ENCODE measurements around the gene APOBEC3A.
"Not testable (repeated sequence)": the region's sequence is repeated elsewhere in the genome, so short reads cannot be mapped to it uniquely, and the experiment has no call there.

Gene APOBEC3A

DNA sequence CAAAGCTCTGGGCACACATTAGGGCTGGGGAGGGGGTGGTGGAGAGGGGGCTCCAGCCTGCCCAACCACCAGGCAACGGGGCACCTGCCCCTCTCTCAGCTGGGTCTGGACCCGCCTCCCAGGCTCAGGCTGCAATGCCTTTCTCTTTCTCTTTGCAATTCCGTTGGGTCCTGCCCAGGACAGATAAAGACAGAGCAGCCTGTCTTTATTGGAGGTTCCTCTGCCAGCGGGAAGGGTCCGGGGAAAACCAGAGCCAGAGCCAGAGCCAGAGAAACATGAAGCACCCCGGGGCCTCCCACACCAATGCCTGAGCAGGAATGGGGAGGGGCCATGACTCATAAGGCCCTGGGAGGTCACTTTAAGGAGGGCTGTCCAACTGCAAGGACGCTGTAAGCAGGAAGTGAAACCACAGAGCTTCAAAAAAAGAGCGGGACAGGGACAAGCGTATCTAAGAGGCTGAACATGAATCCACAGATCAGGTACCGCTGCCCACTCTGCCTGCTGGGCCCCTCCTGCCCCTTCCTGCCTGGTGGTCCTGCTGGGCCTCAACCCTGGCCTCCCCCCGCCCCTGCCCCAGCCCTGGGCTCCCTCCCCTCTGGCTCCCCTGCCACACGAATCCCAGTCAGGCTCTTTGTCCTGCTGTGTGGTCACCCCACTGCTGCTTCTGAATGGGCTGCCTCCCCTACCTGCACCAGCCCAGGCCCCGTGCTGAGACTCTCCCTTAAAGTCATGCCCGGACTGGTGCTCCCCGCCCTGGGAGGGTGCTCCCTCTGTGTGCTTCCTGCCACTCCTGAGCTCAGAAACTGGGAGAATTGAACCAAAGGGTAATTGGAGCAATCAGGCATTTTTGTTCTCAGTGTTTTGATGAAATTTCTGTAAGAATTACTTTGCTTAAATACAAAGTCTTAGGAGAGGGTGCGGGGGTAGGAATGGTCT lies 24.9 kb downstream of the APOBEC3A start, which contains the start of gene APOBEC3B:
Gene APOBEC3B (plus strand): TSS at position 356 of the 936 bp plus-strand sequence. CDS start 107 bp downstream, at position 463.
- DNase-seq, result peak; percentile 39

DNA sequence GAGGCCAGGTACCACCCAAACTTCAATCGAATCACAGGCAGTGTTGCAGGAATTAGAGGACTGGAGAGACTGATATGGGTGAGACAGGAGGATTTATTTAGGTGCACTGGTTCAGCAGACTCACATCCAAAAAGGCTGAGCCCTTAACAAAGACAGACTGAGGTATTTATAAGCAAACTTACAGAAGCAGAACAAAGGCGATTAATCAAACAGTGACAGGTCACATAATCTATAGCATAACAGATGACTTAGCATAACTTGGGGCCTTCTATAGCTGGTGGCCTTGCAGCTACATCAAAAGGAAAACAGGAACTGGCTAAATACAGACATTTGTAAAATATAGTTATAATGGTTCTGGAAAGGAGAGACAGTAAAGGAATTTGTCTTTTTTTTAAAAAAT lies 26.8 kb downstream of the APOBEC3A start:
- DNase-seq, result no peak

DNA sequence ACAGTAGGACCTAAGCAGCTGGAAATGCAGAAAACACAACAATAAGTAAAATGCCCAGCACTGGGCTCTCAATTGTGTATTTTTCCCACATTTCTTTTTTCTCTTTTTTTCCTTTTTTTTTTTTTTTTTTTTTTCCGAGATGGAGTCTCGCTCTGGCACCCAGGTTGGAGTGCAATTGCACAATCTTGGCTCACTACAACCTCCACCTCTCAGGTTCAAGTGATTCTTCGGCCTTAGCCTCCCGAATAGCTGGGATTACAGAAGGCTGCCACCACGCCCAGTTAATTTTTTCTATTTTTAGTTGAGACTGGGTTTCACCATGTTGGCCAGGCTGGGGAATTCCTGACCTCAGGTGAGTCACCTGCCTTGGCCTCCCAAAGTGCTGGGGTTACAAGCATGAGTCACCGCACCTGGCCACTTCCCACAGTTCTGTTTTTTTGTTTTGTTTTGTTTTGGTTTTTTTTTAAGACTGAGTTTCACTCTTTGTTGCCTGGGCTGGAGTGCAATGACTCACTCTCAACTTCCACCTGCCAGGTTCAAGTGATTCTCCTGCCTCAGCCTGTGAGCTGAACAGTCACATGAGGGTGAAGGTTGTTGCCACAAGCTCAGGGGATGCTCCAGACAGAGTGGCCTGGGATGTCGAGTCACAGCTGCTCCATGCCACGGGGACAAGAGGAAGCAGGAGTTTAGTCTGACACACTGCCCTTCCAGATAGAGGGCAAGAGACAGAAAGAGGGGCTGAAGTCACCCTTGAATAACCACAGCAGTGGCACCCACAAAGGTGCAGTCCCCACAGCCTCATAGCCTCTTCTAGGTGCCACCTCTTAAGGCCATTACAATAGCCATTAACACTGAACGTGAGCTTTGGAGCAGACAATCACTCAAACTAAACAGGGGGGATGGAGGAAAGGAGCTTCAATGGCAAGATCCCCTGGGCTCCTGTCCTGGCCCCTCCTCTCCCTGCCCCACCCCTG lies 27.7 kb downstream of the APOBEC3A start:
- peak; percentile 54 for DNase-seq

DNA sequence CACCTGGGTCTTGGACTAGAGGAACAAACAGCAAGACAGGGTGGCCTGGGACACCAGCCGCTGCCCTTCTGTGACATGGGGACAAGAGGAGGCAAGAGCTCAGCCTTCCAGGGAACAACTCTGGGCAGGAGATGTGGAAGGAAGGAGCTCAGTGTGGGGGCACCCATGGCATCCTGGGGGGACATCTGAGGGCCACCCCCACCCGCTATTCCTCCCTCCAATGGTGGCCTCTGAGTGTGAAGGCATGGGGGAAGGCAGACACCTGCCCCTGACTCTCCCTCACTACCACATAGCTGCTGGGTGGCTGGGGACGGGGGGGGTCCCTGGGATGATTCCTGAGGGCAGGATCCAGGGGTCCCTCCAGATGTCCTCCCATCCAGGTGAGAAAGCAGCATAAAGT lies 29.2 kb downstream of the APOBEC3A start:
- DNase-seq, result no peak

DNA sequence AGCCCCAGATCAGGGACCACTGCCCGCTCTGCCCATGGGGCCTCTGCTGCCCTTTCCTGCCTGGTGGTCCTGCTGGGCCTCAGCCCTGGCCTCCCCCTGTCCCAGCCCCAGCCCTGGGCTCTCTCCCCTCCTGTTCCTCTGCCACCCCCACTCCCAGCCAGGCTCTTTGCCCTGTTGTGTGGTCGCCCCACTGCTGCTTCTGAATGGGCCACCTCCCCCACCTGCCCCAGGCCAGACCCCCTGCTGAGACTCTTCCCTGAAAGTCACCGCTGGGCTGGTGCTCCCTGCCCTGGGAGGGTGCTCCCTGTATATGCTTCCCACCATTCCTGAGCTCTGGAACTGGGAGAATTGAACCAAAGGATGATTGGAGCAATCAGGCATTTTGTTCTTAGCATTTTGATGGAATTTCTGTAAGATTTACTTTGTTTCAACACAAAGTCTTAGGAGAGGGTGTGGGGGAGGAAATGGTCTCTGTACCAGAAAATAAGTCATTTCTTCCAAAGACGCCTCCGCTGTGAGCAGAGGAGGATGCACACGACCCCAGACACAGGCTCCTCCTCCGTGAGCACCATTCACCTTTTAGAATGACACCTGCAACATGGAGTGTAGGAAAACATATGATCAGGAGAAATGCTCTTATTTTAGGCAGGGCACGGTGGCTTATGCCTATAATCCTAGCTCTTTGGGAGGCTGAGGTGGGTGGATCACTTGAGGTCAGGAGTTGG lies 29.9 kb downstream of the APOBEC3A start:
- DNase-seq, result no peak

DNA sequence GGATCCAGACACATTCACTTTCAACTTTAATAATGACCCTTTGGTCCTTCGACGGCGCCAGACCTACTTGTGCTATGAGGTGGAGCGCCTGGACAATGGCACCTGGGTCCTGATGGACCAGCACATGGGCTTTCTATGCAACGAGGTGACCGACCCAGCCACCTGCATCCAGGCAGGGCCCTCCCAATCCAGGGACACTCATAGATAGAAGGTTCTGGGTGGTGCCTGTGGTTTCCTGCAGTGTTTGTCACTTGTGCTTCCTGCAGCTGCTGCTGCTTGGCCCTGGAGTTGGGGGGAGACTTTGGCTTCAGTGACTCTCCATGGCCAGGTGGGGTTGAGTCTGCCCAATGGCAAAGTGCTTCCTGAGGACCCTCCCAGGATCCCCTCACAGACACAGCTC lies 32.1 kb downstream of the APOBEC3A start:
- DNase-seq, result no peak

DNA sequence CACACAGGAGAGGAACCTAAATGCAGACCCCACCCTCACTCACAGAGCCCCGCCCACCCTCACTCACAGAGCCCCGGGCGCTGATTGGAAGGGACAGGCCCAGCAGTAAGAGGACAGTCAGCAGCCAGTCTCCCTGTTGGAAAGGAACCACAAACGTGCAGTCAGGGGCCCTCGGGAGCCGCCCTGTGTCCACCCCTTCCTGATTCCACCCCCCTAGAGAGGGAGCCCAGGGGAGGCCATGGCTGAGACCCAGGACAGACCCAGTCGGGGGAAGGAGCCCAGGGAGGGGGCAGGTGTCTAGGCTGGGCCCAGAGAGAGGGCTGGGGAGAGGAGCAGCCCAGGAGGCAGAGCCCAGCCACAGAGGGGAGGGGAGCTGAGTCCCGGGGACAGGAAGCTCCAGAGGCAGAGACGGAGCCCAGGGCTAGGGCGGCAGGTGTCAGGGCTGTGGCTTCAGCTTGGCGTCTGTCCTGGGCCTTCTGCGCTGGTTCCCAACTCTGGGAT lies 35.5 kb downstream of the APOBEC3A start:
- DNase-seq, result not testable (repeated sequence)

DNA sequence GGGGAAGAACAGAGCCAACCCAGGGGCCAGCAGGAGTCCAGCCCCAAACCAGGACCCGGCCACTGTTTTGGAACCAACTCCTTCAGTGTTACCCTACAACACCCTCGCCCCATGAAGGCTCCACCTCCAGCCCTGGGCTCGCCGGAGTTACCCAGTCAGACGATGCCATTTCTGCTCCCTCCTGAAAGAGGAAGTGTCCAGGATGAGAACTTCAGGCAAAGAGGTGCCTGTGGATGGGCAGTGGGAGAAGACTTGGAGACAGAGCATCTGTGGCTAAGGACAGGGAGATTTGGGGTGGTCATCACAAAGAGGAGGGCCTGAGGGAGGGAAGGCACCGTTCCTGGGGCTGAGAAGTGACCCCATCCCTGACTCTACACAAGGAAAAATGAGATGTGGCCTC lies 38.7 kb downstream of the APOBEC3A start:
- DNase-seq, result no peak

DNA sequence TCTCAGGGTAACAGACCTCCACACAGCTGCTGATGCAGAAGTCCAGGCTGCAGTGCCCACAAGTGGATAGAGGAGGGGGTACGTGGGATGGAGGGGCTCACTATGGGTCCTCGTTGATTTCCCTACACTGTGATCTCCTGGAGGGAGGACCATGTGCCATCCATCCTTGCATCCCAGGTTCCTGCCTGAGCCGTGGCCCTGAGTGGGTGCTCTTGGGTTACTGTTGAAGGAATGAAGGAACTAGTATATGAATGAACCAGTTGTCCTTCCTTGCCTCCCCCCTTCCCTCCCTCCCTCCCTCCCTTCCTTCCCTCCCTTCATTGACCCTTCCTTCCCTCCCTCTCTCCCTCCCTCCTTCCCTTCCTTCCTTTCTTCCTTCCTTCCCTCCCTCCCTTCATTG lies 40.1 kb downstream of the APOBEC3A start:
- no peak for DNase-seq

DNA sequence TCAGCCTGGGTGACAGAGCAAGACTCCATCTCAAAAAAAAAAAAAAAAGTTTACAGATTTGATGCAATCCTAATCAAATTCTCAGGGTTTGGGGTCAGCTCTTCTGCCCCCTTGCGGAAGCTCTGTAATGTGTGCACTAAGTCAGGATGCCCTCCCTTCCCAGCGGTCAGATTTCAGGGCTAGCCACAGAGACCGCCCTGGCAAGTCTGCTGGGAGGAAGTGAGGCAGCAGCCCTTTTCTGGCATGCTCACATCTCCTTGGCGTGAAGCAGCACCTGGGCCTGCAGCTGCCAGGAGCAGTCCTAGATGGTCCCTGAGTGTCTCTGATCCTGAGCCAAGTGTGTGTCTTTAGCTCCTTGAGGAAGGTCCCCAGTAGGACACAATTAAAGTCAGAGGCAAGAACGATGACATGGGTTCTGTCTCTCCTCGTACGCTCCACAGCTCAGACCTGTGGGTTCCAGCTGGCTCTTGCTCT lies 45.8 kb downstream of the APOBEC3A start:
- peak; percentile 60 for DNase-seq

DNA sequence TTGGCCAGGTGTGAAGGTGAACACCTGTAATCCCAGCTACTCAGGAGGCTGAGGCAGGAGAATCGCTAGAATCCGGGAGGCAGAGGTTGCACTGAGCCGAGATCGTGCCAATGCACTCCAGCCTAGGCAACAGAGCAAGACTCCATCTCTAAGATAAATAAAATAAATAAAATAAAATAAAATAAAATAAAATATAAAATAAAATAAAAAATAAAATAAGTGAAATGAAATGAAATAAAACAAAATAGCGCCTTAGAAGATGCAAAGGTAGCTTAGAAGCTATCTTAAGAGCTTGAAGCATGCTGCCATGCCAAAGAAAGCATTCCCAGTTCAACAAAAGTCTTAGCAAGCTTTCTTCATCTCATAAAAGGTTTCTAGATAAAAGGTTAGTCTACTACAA lies 49.8 kb downstream of the APOBEC3A start:
- DNase-seq, result no peak

DNA sequence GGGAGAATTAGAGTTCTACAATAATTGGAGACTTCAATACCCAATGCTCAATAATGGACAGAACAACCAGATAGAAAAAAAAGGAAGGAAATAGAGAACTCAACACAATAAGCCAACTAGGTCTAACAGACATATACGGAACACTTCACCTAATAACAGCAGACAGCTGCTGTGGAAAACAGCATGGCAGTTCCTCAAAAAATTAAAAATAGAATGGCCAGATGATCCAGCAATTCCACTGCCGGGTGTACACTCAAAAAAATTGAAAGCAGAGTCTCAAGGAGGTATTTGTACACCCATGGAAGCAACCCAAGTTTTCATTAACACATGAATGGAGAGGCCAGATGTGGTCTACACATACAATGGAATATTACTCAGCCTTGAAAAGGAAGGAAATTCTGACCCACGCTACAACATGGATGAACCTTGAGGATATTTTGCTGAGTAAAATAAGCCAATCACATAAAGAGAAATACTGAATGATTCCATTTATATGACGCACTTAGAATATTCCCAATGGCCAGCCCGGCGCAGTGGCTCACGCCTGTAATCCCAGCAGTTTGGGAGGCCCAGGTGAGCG lies 51.0 kb downstream of the APOBEC3A start:
- not testable (repeated sequence) for DNase-seq

DNA sequence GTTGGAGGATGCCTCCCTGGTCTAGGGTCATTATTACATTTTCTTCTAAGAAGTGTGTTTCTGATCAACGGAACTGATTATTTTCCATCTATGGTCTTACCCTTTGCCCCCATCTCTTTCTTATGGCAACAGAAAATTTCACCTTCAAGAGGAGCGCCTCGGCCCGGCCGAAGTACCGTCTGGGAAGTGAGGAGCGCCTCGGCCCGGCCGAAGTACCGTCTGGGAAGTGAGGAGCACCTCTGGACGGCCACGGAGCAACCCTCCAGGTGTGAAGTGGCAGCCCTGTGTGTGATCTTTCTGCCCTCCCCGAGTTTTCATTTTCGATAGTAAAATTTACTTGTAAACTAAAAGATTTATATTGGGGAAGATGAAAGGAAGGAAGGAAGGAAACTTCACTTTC lies 53.5 kb downstream of the APOBEC3A start:
- no peak for DNase-seq

All from activated CD4-positive, alpha-beta T cell treated with anti-CD3 and anti-CD28 coated beads, Interleukin-2, amount 50 U/mL, for 1 hour (primary cell).